ENCODE data around the gene HTT.

HTT gene

DNA sequence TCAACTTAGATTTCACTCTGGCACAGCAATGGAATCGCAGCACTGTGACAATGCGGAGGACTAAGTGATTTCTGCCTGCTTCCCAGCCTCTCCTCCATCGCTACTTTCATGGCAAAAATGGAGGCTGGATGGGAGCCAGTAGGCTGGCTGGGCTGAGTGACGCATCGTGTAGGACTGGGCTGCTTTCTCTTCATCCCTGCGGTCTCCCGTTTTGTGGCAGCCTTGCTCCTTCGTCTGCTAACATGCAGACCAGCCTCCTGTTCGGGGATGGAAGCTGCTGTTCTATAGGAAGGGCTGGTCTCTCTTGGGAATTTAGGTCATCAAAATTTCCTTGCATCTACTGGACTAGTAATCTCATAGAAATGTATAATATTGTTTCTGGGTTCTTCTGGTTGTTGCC, 202.5 kb downstream of the HTT start:
- no peaks in the 10 kb centered on the region for H3K79me1 ChIP-seq (ENCODE audit: low read depth, low read length)
- H2AFZ ChIP-seq (ENCODE audit: low read length) = peak overlapping the region; percentile 24
- H2BK5ac ChIP-seq (ENCODE audit: low read length) = no peak overlapping the region
- no peak overlapping the region for H3K9ac ChIP-seq (ENCODE audit: low read depth, low read length, poor library complexity)
- no peaks in the 10 kb centered on the region for H3K27me3 ChIP-seq (ENCODE audit: control insufficient read depth in 3 of 3, insufficient read depth in 3 of 3, low read depth in 1 of 3, low read length in 3 of 3)
- H3K23ac ChIP-seq (ENCODE audit: low read depth, low read length, poor library complexity) = no peak overlapping the region
- H3K4me1 ChIP-seq (ENCODE audit: control insufficient read depth in 2 of 2, insufficient read depth in 1 of 2, low read depth in 1 of 2, low read length in 2 of 2) = no peaks in the 10 kb centered on the region
- H3K27ac ChIP-seq (replicated peaks; ENCODE audit: low read length) = no peak overlapping the region
- no peak overlapping the region for H3K14ac ChIP-seq (ENCODE audit: low read length)
- no peak overlapping the region for H2BK120ac ChIP-seq (ENCODE audit: low read depth, low read length)
- no CpG with 5 or more reads among the region's 9 CpGs for WGBS, 2 donors (ENCODE audit: extremely low coverage in 2 of 2, insufficient read length in 2 of 2, insufficient replicate concordance in 1 of 2)
- H3K4me3 ChIP-seq (ENCODE audit: low read length in 2 of 2) = no peak overlapping the region
- H4K8ac ChIP-seq (ENCODE audit: low read depth, low read length) = no peak overlapping the region
- H3K9me3 ChIP-seq (replicated peaks in 1 of 2; ENCODE audit: control insufficient read depth in 2 of 2, insufficient read depth in 1 of 2, low read depth in 1 of 2, low read length in 2 of 2) = peaks cover 4 to 9% of the 10 kb centered on the region in 2 donors
- no peak overlapping the region for H2BK12ac ChIP-seq (ENCODE audit: low read length)
- no peak overlapping the region for H2AK5ac ChIP-seq (ENCODE audit: low read depth, low read length)
- no peak overlapping the region for H3K4ac ChIP-seq (ENCODE audit: low read length)
- no peak overlapping the region for H2BK15ac ChIP-seq (ENCODE audit: low read length)
- no peak for DNase-seq (ENCODE audit: low spot score)
- no peaks in the 10 kb centered on the region for H3K36me3 ChIP-seq (replicated peaks in 1 of 2; ENCODE audit: control insufficient read depth in 2 of 2, insufficient read depth in 2 of 2, low read length in 2 of 2)
- peak overlapping the region; percentile 30 for H3K18ac ChIP-seq (ENCODE audit: low read length)
- no peak overlapping the region for H4K91ac ChIP-seq (ENCODE audit: low read depth, low read length, poor library complexity)
- H3K4me2 ChIP-seq (ENCODE audit: insufficient read depth, low read length, poor library complexity, severe bottlenecking) = no peak overlapping the region

DNA sequence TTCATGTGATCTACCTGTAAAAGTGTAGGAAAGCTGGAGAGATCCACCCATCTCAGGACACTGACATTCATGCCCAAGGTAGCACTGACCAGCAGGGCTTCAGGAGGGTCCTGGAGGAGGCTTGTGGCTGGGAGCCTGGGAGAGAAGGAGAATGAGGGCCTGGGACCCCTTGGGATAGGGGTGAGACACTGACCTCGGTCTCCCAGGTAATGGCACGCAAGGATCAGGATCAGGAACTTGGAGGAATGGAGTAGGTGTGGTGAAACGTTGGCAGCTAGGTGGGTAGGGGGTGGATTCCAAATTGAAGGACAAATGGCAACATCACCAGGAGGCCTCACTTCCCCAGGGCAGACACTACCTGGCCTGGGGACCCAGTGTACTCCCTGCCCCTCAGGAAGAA, 206.0 kb downstream of the HTT start:
- Histone ChIP-seq H3K4me3 (ENCODE audit: low read length in 2 of 2) (no peak overlapping the region), H4K91ac (ENCODE audit: low read depth, low read length, poor library complexity) (no peak overlapping the region), H3K9me3 (replicated peaks in 1 of 2; ENCODE audit: control insufficient read depth in 2 of 2, insufficient read depth in 1 of 2, low read depth in 1 of 2, low read length in 2 of 2) (peaks cover 4 to 9% of the 10 kb centered on the region in 2 donors), H2BK5ac (ENCODE audit: low read length) (no peak overlapping the region), H3K4me1 (ENCODE audit: control insufficient read depth in 2 of 2, insufficient read depth in 1 of 2, low read depth in 1 of 2, low read length in 2 of 2) (no peaks in the 10 kb centered on the region), H3K18ac (ENCODE audit: low read length) (no peak overlapping the region), H2BK12ac (ENCODE audit: low read length) (no peak overlapping the region), H3K4ac (ENCODE audit: low read length) (no peak overlapping the region), H3K23ac (ENCODE audit: low read depth, low read length, poor library complexity) (no peak overlapping the region), H3K14ac (ENCODE audit: low read length) (no peak overlapping the region), H3K36me3 (replicated peaks in 1 of 2; ENCODE audit: control insufficient read depth in 2 of 2, insufficient read depth in 2 of 2, low read length in 2 of 2) (no peaks in the 10 kb centered on the region), H3K79me1 (ENCODE audit: low read depth, low read length) (no peaks in the 10 kb centered on the region), H3K4me2 (ENCODE audit: insufficient read depth, low read length, poor library complexity, severe bottlenecking) (no peak overlapping the region), H3K9ac (ENCODE audit: low read depth, low read length, poor library complexity) (no peak overlapping the region), H4K8ac (ENCODE audit: low read depth, low read length) (no peak overlapping the region), H2BK15ac (ENCODE audit: low read length) (no peak overlapping the region), H2AK5ac (ENCODE audit: low read depth, low read length) (no peak overlapping the region), H2AFZ (ENCODE audit: low read length) (no peak overlapping the region), H2BK120ac (ENCODE audit: low read depth, low read length) (no peak overlapping the region), H3K27me3 (ENCODE audit: control insufficient read depth in 3 of 3, insufficient read depth in 3 of 3, low read depth in 1 of 3, low read length in 3 of 3) (no peaks in the 10 kb centered on the region), H3K27ac (replicated peaks; ENCODE audit: low read length) (no peak overlapping the region)
- DNase-seq (ENCODE audit: low spot score) = no peak
- WGBS, 2 donors (ENCODE audit: extremely low coverage in 2 of 2, insufficient read length in 2 of 2, insufficient replicate concordance in 1 of 2) = no CpG with 5 or more reads among the region's 3 CpGs

GRCh38 chr4:3283483-3283882, 209.0 kb downstream of the HTT start:
- Histone ChIP-seq H3K4me1 (ENCODE audit: control insufficient read depth in 2 of 2, insufficient read depth in 1 of 2, low read depth in 1 of 2, low read length in 2 of 2) (peaks cover 3 to 4% of the 10 kb centered on the region in 2 donors), H2BK5ac (ENCODE audit: low read length) (no peak overlapping the region), H4K8ac (ENCODE audit: low read depth, low read length) (no peak overlapping the region), H3K36me3 (replicated peaks in 1 of 2; ENCODE audit: control insufficient read depth in 2 of 2, insufficient read depth in 2 of 2, low read length in 2 of 2) (no peaks in the 10 kb centered on the region), H3K27ac (replicated peaks; ENCODE audit: low read length) (no peak overlapping the region), H3K14ac (ENCODE audit: low read length) (no peak overlapping the region), H3K9me3 (replicated peaks in 1 of 2; ENCODE audit: control insufficient read depth in 2 of 2, insufficient read depth in 1 of 2, low read depth in 1 of 2, low read length in 2 of 2) (peaks cover 4 to 6% of the 10 kb centered on the region in 2 donors), H3K4ac (ENCODE audit: low read length) (no peak overlapping the region), H2BK120ac (ENCODE audit: low read depth, low read length) (no peak overlapping the region), H3K9ac (ENCODE audit: low read depth, low read length, poor library complexity) (no peak overlapping the region), H3K18ac (ENCODE audit: low read length) (no peak overlapping the region), H2BK12ac (ENCODE audit: low read length) (no peak overlapping the region), H2BK15ac (ENCODE audit: low read length) (no peak overlapping the region), H3K4me3 (ENCODE audit: low read length in 2 of 2) (no peak overlapping the region), H2AFZ (ENCODE audit: low read length) (no peak overlapping the region), H3K79me1 (ENCODE audit: low read depth, low read length) (no peaks in the 10 kb centered on the region), H3K4me2 (ENCODE audit: insufficient read depth, low read length, poor library complexity, severe bottlenecking) (no peak overlapping the region), H4K91ac (ENCODE audit: low read depth, low read length, poor library complexity) (no peak overlapping the region), H3K23ac (ENCODE audit: low read depth, low read length, poor library complexity) (no peak overlapping the region), H3K27me3 (ENCODE audit: control insufficient read depth in 3 of 3, insufficient read depth in 3 of 3, low read depth in 1 of 3, low read length in 3 of 3) (peaks cover 0 to 3% (median 0%) of the 10 kb centered on the region in 3 experiments), H2AK5ac (ENCODE audit: low read depth, low read length) (no peak overlapping the region)
- DNase-seq (ENCODE audit: low spot score) = no peak
- WGBS, 2 donors (ENCODE audit: extremely low coverage in 2 of 2, insufficient read length in 2 of 2, insufficient replicate concordance in 1 of 2) = no CpG with 5 or more reads among the region's 6 CpGs

DNA sequence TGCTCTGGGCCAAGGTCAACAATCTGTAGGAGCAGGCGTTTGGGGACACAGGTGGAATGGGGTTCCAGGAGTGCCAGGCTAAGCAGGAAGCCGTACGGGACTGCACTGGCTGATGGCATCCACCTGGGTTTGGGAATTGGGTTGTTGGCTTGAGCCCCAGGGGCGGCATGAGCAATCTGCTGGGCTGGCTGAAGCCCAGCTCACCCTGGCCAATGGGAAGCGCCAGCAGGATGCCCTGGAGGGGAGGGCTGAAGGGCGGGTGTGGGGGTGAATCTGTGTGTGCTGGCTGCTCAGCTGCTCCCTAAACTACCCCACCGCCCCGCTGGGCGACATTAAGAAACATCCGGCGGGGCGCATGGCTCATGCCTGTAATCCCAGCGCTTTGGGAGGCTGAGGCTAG, 209.4 kb downstream of the HTT start:
- no peak for DNase-seq (ENCODE audit: low spot score)
- H3K9me3 ChIP-seq (replicated peaks in 1 of 2; ENCODE audit: control insufficient read depth in 2 of 2, insufficient read depth in 1 of 2, low read depth in 1 of 2, low read length in 2 of 2) = peaks cover 4 to 6% of the 10 kb centered on the region in 2 donors
- no CpG with 5 or more reads among the region's 13 CpGs for WGBS, 2 donors (ENCODE audit: extremely low coverage in 2 of 2, insufficient read length in 2 of 2, insufficient replicate concordance in 1 of 2)

More for the DNA sequence above, 209.4 kb downstream of the HTT start:
- Histone ChIP-seq H4K91ac (ENCODE audit: low read depth, low read length, poor library complexity) (no peak overlapping the region), H3K27ac (replicated peaks; ENCODE audit: low read length) (no peak overlapping the region), H3K9ac (ENCODE audit: low read depth, low read length, poor library complexity) (no peak overlapping the region), H2AK5ac (ENCODE audit: low read depth, low read length) (no peak overlapping the region), H3K27me3 (ENCODE audit: control insufficient read depth in 3 of 3, insufficient read depth in 3 of 3, low read depth in 1 of 3, low read length in 3 of 3) (peaks cover 0 to 3% (median 0%) of the 10 kb centered on the region in 3 experiments), H2BK5ac (ENCODE audit: low read length) (no peak overlapping the region), H3K36me3 (replicated peaks in 1 of 2; ENCODE audit: control insufficient read depth in 2 of 2, insufficient read depth in 2 of 2, low read length in 2 of 2) (no peaks in the 10 kb centered on the region), H3K4me1 (ENCODE audit: control insufficient read depth in 2 of 2, insufficient read depth in 1 of 2, low read depth in 1 of 2, low read length in 2 of 2) (peaks cover 3 to 4% of the 10 kb centered on the region in 2 donors), H3K4me2 (ENCODE audit: insufficient read depth, low read length, poor library complexity, severe bottlenecking) (no peak overlapping the region), H2BK12ac (ENCODE audit: low read length) (no peak overlapping the region), H3K14ac (ENCODE audit: low read length) (no peak overlapping the region), H3K4ac (ENCODE audit: low read length) (no peak overlapping the region), H4K8ac (ENCODE audit: low read depth, low read length) (no peak overlapping the region), H2AFZ (ENCODE audit: low read length) (no peak overlapping the region), H2BK120ac (ENCODE audit: low read depth, low read length) (no peak overlapping the region), H3K23ac (ENCODE audit: low read depth, low read length, poor library complexity) (no peak overlapping the region), H3K79me1 (ENCODE audit: low read depth, low read length) (no peaks in the 10 kb centered on the region), H3K4me3 (ENCODE audit: low read length in 2 of 2) (no peak overlapping the region), H2BK15ac (ENCODE audit: low read length) (no peak overlapping the region), H3K18ac (ENCODE audit: low read length) (no peak overlapping the region)
